ENCODE measurements around the gene APMAP. TPM values are rescaled to one million over a fixed set of nuclear protein-coding genes. Genes with fewer than 3 reads are reported as not detected.
A peak's percentile ranks its signal among the peaks of the same experiment; 100 is the strongest.

The APMAP gene
- total RNA-seq, 1 experiment from 2014 or later, result 67.8 TPM

DNA sequence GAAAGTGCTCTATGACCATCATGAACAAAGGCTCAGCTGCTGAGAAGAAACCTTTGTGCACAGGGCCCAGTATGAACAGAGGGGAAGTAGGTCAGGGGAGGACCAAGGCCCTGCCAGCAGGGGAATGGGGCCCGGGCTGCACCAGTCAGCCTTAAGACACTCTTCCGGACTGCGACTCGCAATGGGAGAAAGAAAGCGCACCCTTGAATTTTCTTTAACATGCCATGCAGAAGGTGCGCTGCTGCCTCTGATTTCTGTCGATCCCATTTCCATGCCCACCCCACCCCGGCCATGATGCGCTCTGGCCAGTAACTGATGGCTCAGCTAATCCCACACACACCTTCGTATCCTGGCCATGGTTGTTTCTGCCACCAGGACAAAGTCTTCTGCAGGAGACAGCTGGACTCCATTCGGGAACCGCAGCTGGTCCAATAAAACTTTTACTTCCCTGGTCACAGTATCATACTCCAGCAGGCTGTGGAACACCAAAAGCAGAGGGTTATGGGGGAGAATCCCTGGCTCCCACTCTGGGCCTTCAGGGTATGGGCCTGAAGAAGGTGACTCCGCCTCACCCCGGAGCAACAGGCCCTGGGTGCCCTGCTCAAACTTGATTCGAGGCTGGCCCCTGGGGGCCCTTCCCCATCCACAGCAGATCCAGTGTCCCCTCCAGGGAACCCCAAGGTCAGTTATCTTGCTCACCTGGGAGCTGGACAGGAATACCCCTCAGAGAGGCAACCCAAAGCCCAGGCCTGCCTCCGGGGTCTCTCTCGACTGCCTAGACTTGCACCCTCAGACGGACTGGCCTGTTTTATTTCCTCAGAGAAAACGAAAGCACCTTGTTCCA, 23.1 kb downstream of the APMAP start:
- Mint-ChIP-seq H3K4me3 (no peak overlapping the region), H3K36me3 (ENCODE audit: insufficient read depth in 1 of 3, low read depth in 3 of 3) (peaks cover 30 to 73% (median 46%) of the 10 kb centered on the region in 3 experiments; a peak in 6 of 7 replicates), H3K27me3 (ENCODE audit: low read depth) (no peaks in the 10 kb centered on the region), H3K9me3 (no peaks in the 10 kb centered on the region), H3K4me1 (no peaks in the 10 kb centered on the region), H3K27ac (no peak overlapping the region)
- H3K4me2 ChIP-seq (ENCODE audit: insufficient read depth, insufficient read length, low read length), result no peak overlapping the region
- H4K20me1 ChIP-seq (ENCODE audit: control insufficient read depth, insufficient read depth, insufficient read length), result no peaks in the 10 kb centered on the region
- no peak overlapping the region for H3K14ac ChIP-seq (ENCODE audit: insufficient read depth, low read length)
- H2AK5ac ChIP-seq (ENCODE audit: insufficient read length, low read length), result no peak overlapping the region
- H3K9me3 ChIP-seq (ENCODE audit: control insufficient read depth, low read depth, low read length), result no peaks in the 10 kb centered on the region
- H2BK20ac ChIP-seq (ENCODE audit: low read depth, low read length, poor library complexity, severe bottlenecking), result no peak overlapping the region
- H4K8ac ChIP-seq (replicated peaks; ENCODE audit: insufficient read length, low read depth, low read length), result no peak overlapping the region
- H4K91ac ChIP-seq (ENCODE audit: insufficient read length, low read depth, low read length), result no peak overlapping the region
- peak; percentile 12 for DNase-seq
- H2BK5ac ChIP-seq (ENCODE audit: insufficient read length, low read length), result no peak overlapping the region
- no peak for TF ChIP-seq CTCF (conservative IDR thresholded peaks at IDR 0.05)
- no peak overlapping the region for H3K18ac ChIP-seq (ENCODE audit: insufficient read length, low read depth, low read length)
- H3K56ac ChIP-seq (ENCODE audit: insufficient read length, low read depth, low read length), result no peak overlapping the region
- no peak overlapping the region for H3T11ph ChIP-seq (ENCODE audit: low read length)
- H3K27me3 ChIP-seq (ENCODE audit: insufficient read depth, low read length), result no peaks in the 10 kb centered on the region
- no peak overlapping the region for H2BK12ac ChIP-seq (ENCODE audit: insufficient read length, low read depth, low read length)
- no peak overlapping the region for H4K5ac ChIP-seq (ENCODE audit: insufficient read length, low read depth, low read length)
- H3K27ac ChIP-seq (ENCODE audit: insufficient read length, low read depth, low read length), result no peak overlapping the region
- no peaks in the 10 kb centered on the region for H3K79me2 ChIP-seq (ENCODE audit: insufficient read depth, low read length)
- no peaks in the 10 kb centered on the region for H3K23me2 ChIP-seq (ENCODE audit: insufficient read length, low read depth, low read length, poor library complexity, severe bottlenecking)
- no peak overlapping the region for H3K9ac ChIP-seq (ENCODE audit: extremely low read depth, insufficient read length, low read length)
- WGBS (ENCODE audit: extremely low coverage, insufficient read length, low lambda C conversion rate), result no CpG with 5 or more reads among the region's 19 CpGs
- no peak overlapping the region for H2BK15ac ChIP-seq (ENCODE audit: low read depth, low read length)
- H3K4ac ChIP-seq (ENCODE audit: low read depth, low read length), result no peak overlapping the region
- H3K4me1 ChIP-seq (ENCODE audit: insufficient read depth, low read length), result no peaks in the 10 kb centered on the region
- no peak overlapping the region for H3K23ac ChIP-seq (ENCODE audit: insufficient read length, low read depth, low read length)
- no peak overlapping the region for H2AFZ ChIP-seq (ENCODE audit: low read length)
- no peaks in the 10 kb centered on the region for H3K79me1 ChIP-seq (ENCODE audit: insufficient read depth, low read depth, low read length, poor library complexity, severe bottlenecking)
- H2BK120ac ChIP-seq (ENCODE audit: low read depth, low read length, poor library complexity, severe bottlenecking), result no peak overlapping the region
